BLaER1 (cell line): ENCODE results near the gene USP13.
"Not testable (repeated sequence)": the region's sequence is repeated elsewhere in the genome, so short reads cannot be mapped to it uniquely, and the experiment has no call there.

Experiments
- H3K27ac ChIP-seq: shearing (Covaris generic); formaldehyde crosslinking; 2 replicates; pipeline ENCODE4 v1.8.1; 2022
- H3K27me3 ChIP-seq: shearing (Covaris generic); formaldehyde crosslinking; 2 replicates; pipeline ENCODE4 v1.8.1; 2022
- H3K36me3 ChIP-seq: shearing (Covaris generic); formaldehyde crosslinking; 2 replicates; pipeline ENCODE4 v1.8.1; 2022
- H3K4me1 ChIP-seq: shearing (Covaris generic); formaldehyde crosslinking; 2 replicates; pipeline ENCODE4 v1.8.1; 2022
- H3K4me2 ChIP-seq: shearing (Covaris generic); formaldehyde crosslinking; 2 replicates; pipeline ENCODE4 v1.8.1; 2022
- H3K4me3 ChIP-seq: shearing (Covaris generic); formaldehyde crosslinking; 2 replicates; pipeline ENCODE4 v1.8.1; 2022
- H3K9ac ChIP-seq: shearing (Covaris generic); formaldehyde crosslinking; 2 replicates; pipeline ENCODE4 v1.8.1; 2022
- H3K9me3 ChIP-seq: shearing (Covaris generic); formaldehyde crosslinking; 2 replicates; pipeline ENCODE4 v1.8.1; 2022
- H4K20me1 ChIP-seq: shearing (Covaris generic); formaldehyde crosslinking; 2 replicates; pipeline ENCODE4 v1.8.1; 2022
- Cebpa-rat ChIP-seq: shearing (Covaris generic); IDR thresholded peaks from 2 replicates; pipeline ENCODE4 v1.8.1; 2022

USP13 gene

GRCh38 chr3:179768080-179768479 is 115.2 kb downstream of the USP13 start:
- Histone ChIP-seq H3K27ac (no peak overlapping the region), H3K36me3 (peaks cover 84% of the 10 kb centered on the region), H3K4me2 (peak overlapping the region; percentile 46), H3K4me1 (peaks cover 30% of the 10 kb centered on the region), H3K9me3 (peaks cover 8% of the 10 kb centered on the region; the same call in 1 of the 2 replicates), H3K27me3 (no peaks in the 10 kb centered on the region), H4K20me1 (no peaks in the 10 kb centered on the region), H3K4me3 (no peak overlapping the region), H3K9ac (no peak overlapping the region)
- TF ChIP-seq Cebpa-rat = no peak

- H3K9me3 ChIP-seq = peaks cover 19% of the 10 kb centered on the region
- peak overlapping the region; percentile 55 for H3K4me2 ChIP-seq
- no peak for TF ChIP-seq Cebpa-rat
- H3K4me1 ChIP-seq = peaks cover 30% of the 10 kb centered on the region
- no peak overlapping the region for H3K9ac ChIP-seq
- H3K27me3 ChIP-seq = no peaks in the 10 kb centered on the region
- H3K27ac ChIP-seq = peak overlapping the region; percentile 57
- no peak overlapping the region for H3K4me3 ChIP-seq
- peaks cover 84% of the 10 kb centered on the region for H3K36me3 ChIP-seq
- H4K20me1 ChIP-seq = no peaks in the 10 kb centered on the region
Observed at GRCh38 chr3:179769411-179770247, 116.8 kb downstream of the USP13 start.

- Histone ChIP-seq H4K20me1 (no peaks in the 10 kb centered on the region), H3K4me2 (no peak overlapping the region), H3K9ac (no peak overlapping the region), H3K4me3 (no peak overlapping the region), H3K4me1 (peaks cover 30% of the 10 kb centered on the region), H3K9me3 (peaks cover 34% of the 10 kb centered on the region), H3K27me3 (no peaks in the 10 kb centered on the region), H3K36me3 (peaks cover 81% of the 10 kb centered on the region), H3K27ac (no peak overlapping the region)
- no peak for TF ChIP-seq Cebpa-rat
Observed at GRCh38 chr3:179771797-179772196, 119.0 kb downstream of the USP13 start.

GRCh38 chr3:179772297-179772696 is 119.5 kb downstream of the USP13 start:
- Histone ChIP-seq H3K27me3 (no peaks in the 10 kb centered on the region), H3K4me3 (no peak overlapping the region), H4K20me1 (no peaks in the 10 kb centered on the region), H3K4me2 (no peak overlapping the region), H3K27ac (no peak overlapping the region), H3K9me3 (peaks cover 34% of the 10 kb centered on the region), H3K9ac (no peak overlapping the region), H3K4me1 (peaks cover 29% of the 10 kb centered on the region), H3K36me3 (peaks cover 81% of the 10 kb centered on the region)
- TF ChIP-seq Cebpa-rat = no peak

GRCh38 chr3:179775416-179776122 is 122.7 kb downstream of the USP13 start:
- Histone ChIP-seq H4K20me1 (no peaks in the 10 kb centered on the region), H3K4me3 (no peak overlapping the region), H3K36me3 (peaks cover 95% of the 10 kb centered on the region), H3K9ac (no peak overlapping the region), H3K4me1 (no peaks in the 10 kb centered on the region), H3K27ac (no peak overlapping the region), H3K27me3 (no peaks in the 10 kb centered on the region), H3K4me2 (no peak overlapping the region), H3K9me3 (peaks cover 34% of the 10 kb centered on the region)
- TF ChIP-seq Cebpa-rat = no peak

- H4K20me1 ChIP-seq, H3K9ac ChIP-seq, H3K4me2 ChIP-seq, H3K27me3 ChIP-seq, H3K9me3 ChIP-seq, H3K4me1 ChIP-seq, H3K27ac ChIP-seq, H3K4me3 ChIP-seq: not testable (repeated sequence)
- peaks cover 85% of the 10 kb centered on the region for H3K36me3 ChIP-seq
Observed at GRCh38 chr3:179782841-179783240, 130.0 kb downstream of the USP13 start.

- Histone ChIP-seq H3K4me2 (no peak overlapping the region), H3K9ac (no peak overlapping the region), H3K27me3 (no peaks in the 10 kb centered on the region), H4K20me1 (no peaks in the 10 kb centered on the region), H3K4me1 (no peaks in the 10 kb centered on the region), H3K9me3 (no peaks in the 10 kb centered on the region), H3K4me3 (no peak overlapping the region), H3K27ac (no peak overlapping the region), H3K36me3 (peaks cover 44% of the 10 kb centered on the region)
- no peak for TF ChIP-seq Cebpa-rat
Observed at GRCh38 chr3:179788996-179789395, 136.2 kb downstream of the USP13 start.

- Histone ChIP-seq H3K4me3 (no peak overlapping the region), H3K9me3 (no peaks in the 10 kb centered on the region), H3K27ac (no peak overlapping the region), H3K27me3 (no peaks in the 10 kb centered on the region), H3K4me1 (no peaks in the 10 kb centered on the region), H3K9ac (no peak overlapping the region), H4K20me1 (no peaks in the 10 kb centered on the region), H3K36me3 (peaks cover 23% of the 10 kb centered on the region), H3K4me2 (no peak overlapping the region)
- no peak for TF ChIP-seq Cebpa-rat
Observed at GRCh38 chr3:179791793-179792192, 139.0 kb downstream of the USP13 start.

- H3K4me3 ChIP-seq = no peak overlapping the region
- H3K9me3 ChIP-seq = no peaks in the 10 kb centered on the region
- no peak overlapping the region for H3K27ac ChIP-seq
- no peak for TF ChIP-seq Cebpa-rat
- H4K20me1 ChIP-seq = no peaks in the 10 kb centered on the region
- H3K27me3 ChIP-seq = no peaks in the 10 kb centered on the region
- no peak overlapping the region for H3K9ac ChIP-seq
- H3K36me3 ChIP-seq = peaks cover 8% of the 10 kb centered on the region
- H3K4me2 ChIP-seq = no peak overlapping the region
- no peaks in the 10 kb centered on the region for H3K4me1 ChIP-seq
Observed at GRCh38 chr3:179794355-179794754, 141.5 kb downstream of the USP13 start.

GRCh38 chr3:179796421-179796820 is 143.6 kb downstream of the USP13 start:
- Histone ChIP-seq H3K4me2 (no peak overlapping the region), H4K20me1 (no peaks in the 10 kb centered on the region), H3K4me3 (no peak overlapping the region), H3K9ac (no peak overlapping the region), H3K27ac (no peak overlapping the region), H3K4me1 (no peaks in the 10 kb centered on the region), H3K9me3 (no peaks in the 10 kb centered on the region), H3K27me3 (no peaks in the 10 kb centered on the region), H3K36me3 (no peaks in the 10 kb centered on the region)
- no peak for TF ChIP-seq Cebpa-rat
